ENCODE measurements around the gene CST11.

CST11 gene

GRCh38 chr20:23452776-23453175, at the start of gene CST11:
TSS of gene CST11 (minus strand) at chr20:23452876. CDS start at chr20:23452811, 65 bp downstream.
- TF ChIP-seq EZH2phosphoT487 (IDR thresholded peaks at IDR 0.05; ENCODE audit: low read length) (no peak), CTCF (IDR thresholded peaks at IDR 0.05; ENCODE audit: low read length) (no peak), EZH2 (optimal IDR thresholded peaks at IDR 0.05; ENCODE audit: low read depth, low read length) (no peak)
- H3K9me2 ChIP-seq (replicated peaks; ENCODE audit: insufficient read depth, low read length), result no peaks in the 10 kb centered on the region
- H3K36me3 ChIP-seq (replicated peaks; ENCODE audit: insufficient read depth, low read length), result no peaks in the 10 kb centered on the region
- H3K27ac ChIP-seq (ENCODE audit: low read length), result no peak within 1 kb of the TSS
- H4K20me1 ChIP-seq (ENCODE audit: insufficient read depth, low read length), result no peaks in the 10 kb centered on the region
- H3K4me3 ChIP-seq (ENCODE audit: low read length), result no peak within 1 kb of the TSS
- no peak within 1 kb of the TSS for H3K9ac ChIP-seq (ENCODE audit: low read length)
- no peaks in the 10 kb centered on the region for H3K9me3 ChIP-seq (replicated peaks; ENCODE audit: insufficient read depth, low read length)
- no peak for DNase-seq
- H3F3A ChIP-seq (ENCODE audit: insufficient read depth, low read length), result no peaks in the 10 kb centered on the region
- no peaks in the 10 kb centered on the region for H3K27me3 ChIP-seq (replicated peaks; ENCODE audit: insufficient read depth, low read length)
- H2AFZ ChIP-seq (ENCODE audit: low read length), result no peak within 1 kb of the TSS
- H3K4me2 ChIP-seq (ENCODE audit: low read depth, low read length), result no peak within 1 kb of the TSS
- no peaks in the 10 kb centered on the region for H3K4me1 ChIP-seq (ENCODE audit: low read length)
- H3K79me2 ChIP-seq (ENCODE audit: low read length), result no peaks in the 10 kb centered on the region

- H3K9ac ChIP-seq (ENCODE audit: low read length), result no peak overlapping the region
- H3K36me3 ChIP-seq (replicated peaks; ENCODE audit: insufficient read depth, low read length), result no peaks in the 10 kb centered on the region
- TF ChIP-seq CTCF (IDR thresholded peaks at IDR 0.05; ENCODE audit: low read length) (no peak), EZH2 (optimal IDR thresholded peaks at IDR 0.05; ENCODE audit: low read depth, low read length) (no peak), EZH2phosphoT487 (IDR thresholded peaks at IDR 0.05; ENCODE audit: low read length) (no peak)
- no peak overlapping the region for H3K27ac ChIP-seq (ENCODE audit: low read length)
- no peaks in the 10 kb centered on the region for H3F3A ChIP-seq (ENCODE audit: insufficient read depth, low read length)
- H3K4me1 ChIP-seq (ENCODE audit: low read length), result no peaks in the 10 kb centered on the region
- no peak overlapping the region for H2AFZ ChIP-seq (ENCODE audit: low read length)
- DNase-seq, result no peak
- H3K4me3 ChIP-seq (ENCODE audit: low read length), result no peak overlapping the region
- no peaks in the 10 kb centered on the region for H3K9me3 ChIP-seq (replicated peaks; ENCODE audit: insufficient read depth, low read length)
- H4K20me1 ChIP-seq (ENCODE audit: insufficient read depth, low read length), result no peaks in the 10 kb centered on the region
- H3K4me2 ChIP-seq (ENCODE audit: low read depth, low read length), result no peak overlapping the region
- no peaks in the 10 kb centered on the region for H3K9me2 ChIP-seq (replicated peaks; ENCODE audit: insufficient read depth, low read length)
- H3K27me3 ChIP-seq (replicated peaks; ENCODE audit: insufficient read depth, low read length), result no peaks in the 10 kb centered on the region
- H3K79me2 ChIP-seq (ENCODE audit: low read length), result no peaks in the 10 kb centered on the region
Measured at GRCh38 chr20:23501926-23502325, 49.2 kb upstream of the CST11 start.

- H3K79me2 ChIP-seq (ENCODE audit: low read length), result no peaks in the 10 kb centered on the region
Measured at GRCh38 chr20:23497536-23497935, 44.9 kb upstream of the CST11 start.

More at GRCh38 chr20:23497536-23497935, 44.9 kb upstream of the CST11 start:
- Histone ChIP-seq H3K27me3 (replicated peaks; ENCODE audit: insufficient read depth, low read length) (no peaks in the 10 kb centered on the region), H3F3A (ENCODE audit: insufficient read depth, low read length) (no peaks in the 10 kb centered on the region), H3K4me1 (ENCODE audit: low read length) (no peaks in the 10 kb centered on the region), H2AFZ (ENCODE audit: low read length) (no peak overlapping the region), H3K36me3 (replicated peaks; ENCODE audit: insufficient read depth, low read length) (no peaks in the 10 kb centered on the region), H3K4me2 (ENCODE audit: low read depth, low read length) (no peak overlapping the region), H3K9me2 (replicated peaks; ENCODE audit: insufficient read depth, low read length) (no peaks in the 10 kb centered on the region), H4K20me1 (ENCODE audit: insufficient read depth, low read length) (no peaks in the 10 kb centered on the region), H3K4me3 (ENCODE audit: low read length) (no peak overlapping the region), H3K9ac (ENCODE audit: low read length) (no peak overlapping the region), H3K27ac (ENCODE audit: low read length) (no peak overlapping the region), H3K9me3 (replicated peaks; ENCODE audit: insufficient read depth, low read length) (no peaks in the 10 kb centered on the region)
- no peak for DNase-seq
- TF ChIP-seq EZH2phosphoT487 (IDR thresholded peaks at IDR 0.05; ENCODE audit: low read length) (no peak), EZH2 (optimal IDR thresholded peaks at IDR 0.05; ENCODE audit: low read depth, low read length) (no peak), CTCF (IDR thresholded peaks at IDR 0.05; ENCODE audit: low read length) (no peak)
